Activated CD8-positive, alpha-beta T cell treated with anti-CD3 and anti-CD28 coated beads for 36 hours (primary cell): ENCODE results near the gene PRKAR1A. TPM values are rescaled to one million over a fixed set of nuclear protein-coding genes. Genes with fewer than 3 reads are reported as not detected.

Experiments
- ATAC-seq: fragments of 200-7000 bp; cut with Tn5 transposase; one replicate; pipeline ENCODE4 v1.10.0; 2021; ENCODE audit warnings: mild to moderate bottlenecking, moderate library complexity
- CTCF ChIA-PET: fragments of 350-600 bp; sonication (Branson Sonifier 250); formaldehyde crosslinking; loops from one replicate; lab custom pipeline; 2021; ENCODE audit warnings: antibody characterized with exemption; lab: Charles Lee
- POLR2A ChIA-PET: fragments of 350-600 bp; sonication (Branson Sonifier 250); formaldehyde crosslinking; loops from one replicate; lab custom pipeline; 2021; ENCODE audit warnings: antibody characterized with exemption; lab: Charles Lee
- DNase-seq: peaks from one replicate; pipeline ENCODE4 v3.0.0-alpha.2; 2020
- H3K27ac Mint-ChIP-seq: one replicate; pipeline ENCODE4 v1.8.0; 2021; ENCODE audit warnings: mild to moderate bottlenecking, mixed read lengths
- H3K27me3 Mint-ChIP-seq: one replicate; pipeline ENCODE4 v1.8.0; 2021; ENCODE audit warnings: mixed read lengths
- H3K36me3 Mint-ChIP-seq: one replicate; pipeline ENCODE4 v1.8.0; 2021; ENCODE audit warnings: low read depth, mixed read lengths
- H3K4me1 Mint-ChIP-seq: one replicate; pipeline ENCODE4 v1.8.0; 2021; ENCODE audit warnings: low read depth, mixed read lengths
- H3K4me3 Mint-ChIP-seq: one replicate; pipeline ENCODE4 v1.8.0; 2021; ENCODE audit warnings: mild to moderate bottlenecking, moderate library complexity, mixed read lengths
- H3K9me3 Mint-ChIP-seq: one replicate; pipeline ENCODE4 v1.8.0; 2021; ENCODE audit warnings: mixed read lengths
- intact Hi-C: fragments of 100-400 bp; cut with micrococcal nuclease; formaldehyde crosslinking; loops from one replicate; pipeline ENCODE4 v1.10.0; 2022
- total RNA-seq, 2 experiments: library from RNA; stranded (reverse); gene quantifications; one replicate each; pipeline ENCODE4 v1.2.3, GENCODE V29; 2021
- TF ChIP-seq, protein P1 (sequence below): fragments of 200-600 bp; IDR thresholded peaks from one replicate; pipeline ENCODE4 v1.8.0; 2022; ENCODE audit warnings: antibody characterized with exemption, mild to moderate bottlenecking

PRKAR1A gene
- total RNA-seq, 2 experiments from 2014 or later = 157 to 168 TPM

DNA sequence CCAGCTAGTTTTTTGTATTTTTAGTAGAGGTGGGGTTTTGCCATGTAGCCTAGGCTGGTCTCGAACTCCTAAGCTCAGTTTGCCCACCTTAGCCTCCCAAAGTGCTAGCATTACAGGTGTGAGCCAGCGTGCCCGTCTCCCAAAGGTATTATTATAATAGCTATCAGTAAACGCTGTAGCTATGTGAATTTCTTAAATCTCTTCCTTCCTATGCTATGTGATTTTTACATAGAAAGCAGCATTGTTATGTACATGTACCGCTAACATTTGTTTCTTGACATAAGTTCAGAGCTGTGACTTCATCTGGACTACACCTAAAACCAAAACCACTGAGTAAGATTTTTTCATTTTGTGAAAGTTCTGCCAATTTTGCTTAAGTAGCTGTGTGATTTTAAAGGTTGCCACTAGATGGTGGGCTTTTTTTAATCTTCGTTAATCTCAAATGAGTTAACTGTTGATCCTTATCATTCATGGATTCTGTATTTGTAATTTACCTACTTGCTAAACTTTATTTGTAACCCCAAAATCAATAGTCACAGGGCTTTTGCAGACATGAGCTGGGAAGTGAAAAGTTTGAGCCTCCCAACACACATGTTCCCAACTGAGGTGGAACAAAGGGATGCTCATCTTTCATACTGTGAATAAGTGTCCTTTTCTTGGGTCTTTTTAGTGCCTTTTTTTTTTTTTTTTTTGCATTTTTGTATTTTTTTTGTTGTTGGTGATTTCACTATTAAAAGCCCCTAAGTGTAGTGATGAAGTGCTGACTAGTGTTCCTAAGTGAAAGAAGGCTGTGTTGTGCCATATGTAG, 21.9 kb downstream of the PRKAR1A start:
- Mint-ChIP-seq H3K27ac (no peak overlapping the region), H3K4me1 (peaks cover 4% of the 10 kb centered on the region), H3K27me3 (no peaks in the 10 kb centered on the region), H3K4me3 (no peak overlapping the region), H3K36me3 (peaks cover 30% of the 10 kb centered on the region), H3K9me3 (no peaks in the 10 kb centered on the region)
- ChIA-PET CTCF (interaction anchor here (0.7 to 2.9 kb wide), 14 partner anchors 8 to 226 kb away, joined by 3 to 20 read pairs (median 4); partner anchors contain the start of gene PRKAR1A), POLR2A (interaction anchor here (1.0 kb wide), 1 partner anchor 14 kb away, joined by 3 read pairs; no protein-coding TSS in a partner anchor)
- TF ChIP-seq, protein P1, sequence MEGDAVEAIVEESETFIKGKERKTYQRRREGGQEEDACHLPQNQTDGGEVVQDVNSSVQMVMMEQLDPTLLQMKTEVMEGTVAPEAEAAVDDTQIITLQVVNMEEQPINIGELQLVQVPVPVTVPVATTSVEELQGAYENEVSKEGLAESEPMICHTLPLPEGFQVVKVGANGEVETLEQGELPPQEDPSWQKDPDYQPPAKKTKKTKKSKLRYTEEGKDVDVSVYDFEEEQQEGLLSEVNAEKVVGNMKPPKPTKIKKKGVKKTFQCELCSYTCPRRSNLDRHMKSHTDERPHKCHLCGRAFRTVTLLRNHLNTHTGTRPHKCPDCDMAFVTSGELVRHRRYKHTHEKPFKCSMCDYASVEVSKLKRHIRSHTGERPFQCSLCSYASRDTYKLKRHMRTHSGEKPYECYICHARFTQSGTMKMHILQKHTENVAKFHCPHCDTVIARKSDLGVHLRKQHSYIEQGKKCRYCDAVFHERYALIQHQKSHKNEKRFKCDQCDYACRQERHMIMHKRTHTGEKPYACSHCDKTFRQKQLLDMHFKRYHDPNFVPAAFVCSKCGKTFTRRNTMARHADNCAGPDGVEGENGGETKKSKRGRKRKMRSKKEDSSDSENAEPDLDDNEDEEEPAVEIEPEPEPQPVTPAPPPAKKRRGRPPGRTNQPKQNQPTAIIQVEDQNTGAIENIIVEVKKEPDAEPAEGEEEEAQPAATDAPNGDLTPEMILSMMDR = peak; percentile 51
- intact Hi-C loops = loop anchor here (10.0 kb wide), 1 partner anchor 221 kb away; no protein-coding TSS in a partner anchor
- no peak for ATAC-seq
- no peak for DNase-seq

DNA sequence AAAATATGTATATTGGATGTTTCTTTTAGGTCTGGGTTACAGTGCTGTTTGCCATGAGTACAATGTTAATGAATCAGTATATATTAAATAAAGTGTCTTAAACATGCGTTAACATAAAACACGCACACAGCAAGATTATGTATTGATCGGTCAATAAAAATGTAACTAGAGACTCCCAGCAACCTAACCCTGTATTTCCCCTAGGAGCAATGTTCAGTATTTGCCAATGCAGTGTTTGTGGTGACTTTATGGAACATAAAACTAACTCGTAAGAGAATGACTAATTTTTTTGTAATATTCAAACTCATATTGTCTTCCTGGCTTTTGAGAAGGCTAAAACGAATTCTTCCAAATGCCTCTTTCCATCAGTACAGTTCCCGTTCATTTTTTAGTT, 22.5 kb downstream of the PRKAR1A start:
- DNase-seq (no peak), ATAC-seq (no peak)
- CTCF ChIA-PET = interaction anchor here (0.9 to 2.9 kb wide), 9 partner anchors 9 to 217 kb away, joined by 3 to 20 read pairs (median 3); partner anchors contain the start of gene PRKAR1A
- intact Hi-C loops = loop anchor here (10.0 kb wide), 1 partner anchor 220 kb away; no protein-coding TSS in a partner anchor
- H3K27ac Mint-ChIP-seq = no peak overlapping the region
- H3K4me1 Mint-ChIP-seq = peaks cover 4% of the 10 kb centered on the region
- H3K36me3 Mint-ChIP-seq = peaks cover 33% of the 10 kb centered on the region
- no peaks in the 10 kb centered on the region for H3K27me3 Mint-ChIP-seq
- TF ChIP-seq, protein P1 = no peak
- H3K9me3 Mint-ChIP-seq = no peaks in the 10 kb centered on the region
- POLR2A ChIA-PET = interaction anchor here (1.0 kb wide), 1 partner anchor 13 kb away, joined by 3 read pairs; no protein-coding TSS in a partner anchor
- H3K4me3 Mint-ChIP-seq = no peak overlapping the region

DNA sequence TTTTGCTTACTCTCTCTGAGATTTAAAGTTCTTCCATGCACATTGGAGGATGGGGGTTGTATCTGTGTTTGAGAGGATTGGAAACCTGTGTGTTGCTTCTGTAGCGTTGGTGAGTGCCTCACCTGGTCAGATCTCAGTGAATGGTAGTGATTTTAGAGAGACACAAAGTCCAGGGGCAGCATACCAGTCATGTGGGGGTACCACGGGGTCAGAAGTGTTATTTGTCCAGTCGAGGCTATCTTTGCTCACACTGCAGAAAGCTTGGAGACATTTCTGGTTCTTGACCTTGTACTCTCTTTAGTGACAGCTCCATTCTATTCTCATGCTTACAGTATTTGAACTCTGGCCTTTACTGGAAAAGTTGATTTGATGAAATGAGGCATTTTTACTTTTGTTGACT, 23.7 kb downstream of the PRKAR1A start:
- H3K36me3 Mint-ChIP-seq = peaks cover 23% of the 10 kb centered on the region
- H3K4me3 Mint-ChIP-seq = no peak overlapping the region
- intact Hi-C loops = loop anchor here (10.0 kb wide), 1 partner anchor 219 kb away; no protein-coding TSS in a partner anchor
- H3K4me1 Mint-ChIP-seq = peaks cover 4% of the 10 kb centered on the region
- ATAC-seq (no peak), DNase-seq (no peak)
- H3K9me3 Mint-ChIP-seq = no peaks in the 10 kb centered on the region
- H3K27me3 Mint-ChIP-seq = no peaks in the 10 kb centered on the region
- POLR2A ChIA-PET = no interaction called here
- peak overlapping the region; percentile 7 for H3K27ac Mint-ChIP-seq
- TF ChIP-seq, protein P1 = no peak
- CTCF ChIA-PET = no interaction called here

DNA sequence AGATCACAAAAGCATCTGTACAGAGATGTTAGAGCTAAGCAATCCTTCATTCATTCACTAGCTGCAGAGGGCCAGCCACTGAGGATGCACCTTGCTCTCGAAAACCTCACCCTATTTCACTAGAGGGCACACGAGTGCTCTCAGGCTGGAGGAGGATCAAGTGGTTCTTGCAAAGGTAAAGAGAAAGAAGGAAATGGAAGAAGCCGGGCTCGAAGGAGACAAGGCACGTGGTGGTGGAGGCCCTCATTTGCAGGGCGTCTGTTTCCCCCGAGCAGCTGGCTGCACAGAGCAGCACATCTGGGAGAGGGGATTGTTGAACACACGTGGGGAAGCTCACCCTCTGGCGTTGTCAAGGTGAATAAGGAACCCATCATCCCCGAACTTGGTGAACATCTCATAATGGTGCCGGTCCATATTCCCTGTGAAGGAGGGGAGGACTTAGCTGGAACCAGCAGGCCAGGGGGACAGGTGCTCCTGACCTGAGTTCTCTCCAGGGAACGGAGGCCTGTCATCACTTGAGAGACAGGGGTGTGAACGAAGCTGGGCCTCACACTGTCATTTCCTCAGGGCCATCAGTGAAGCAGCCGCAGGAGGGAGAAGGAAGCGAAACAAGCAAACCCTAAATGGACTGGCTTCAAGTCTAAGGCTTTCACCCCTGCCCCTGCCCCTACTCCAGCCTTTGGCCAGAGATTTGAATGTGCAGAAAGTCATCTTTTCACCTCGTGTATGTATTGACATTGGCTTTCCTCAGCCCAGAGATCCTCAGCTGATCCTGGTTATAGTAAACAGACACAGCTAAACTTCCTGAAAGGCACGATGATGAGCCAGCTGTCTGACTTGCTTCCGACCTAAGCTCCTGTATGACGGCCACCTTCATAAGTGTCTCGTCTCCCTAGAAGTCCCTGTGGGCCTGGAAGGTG, 27.6 kb downstream of the PRKAR1A start:
- H3K27me3 Mint-ChIP-seq = no peaks in the 10 kb centered on the region
- H3K36me3 Mint-ChIP-seq = peaks cover 10% of the 10 kb centered on the region
- H3K4me3 Mint-ChIP-seq = no peak overlapping the region
- TF ChIP-seq, protein P1 = no peak
- CTCF ChIA-PET = interaction anchor here (0.7 to 1.5 kb wide), 2 partner anchors 75 to 232 kb away, joined by 3 to 4 read pairs; no protein-coding TSS in a partner anchor
- ATAC-seq = no peak
- no peaks in the 10 kb centered on the region for H3K4me1 Mint-ChIP-seq
- no peak overlapping the region for H3K27ac Mint-ChIP-seq
- no peaks in the 10 kb centered on the region for H3K9me3 Mint-ChIP-seq
- intact Hi-C loops = loop anchor here (10.0 kb wide), 1 partner anchor 215 kb away; no protein-coding TSS in a partner anchor
- DNase-seq = no peak
- POLR2A ChIA-PET = no interaction called here
